Measurements from ENCODE around the gene NPLOC4.

The NPLOC4 gene

DNA sequence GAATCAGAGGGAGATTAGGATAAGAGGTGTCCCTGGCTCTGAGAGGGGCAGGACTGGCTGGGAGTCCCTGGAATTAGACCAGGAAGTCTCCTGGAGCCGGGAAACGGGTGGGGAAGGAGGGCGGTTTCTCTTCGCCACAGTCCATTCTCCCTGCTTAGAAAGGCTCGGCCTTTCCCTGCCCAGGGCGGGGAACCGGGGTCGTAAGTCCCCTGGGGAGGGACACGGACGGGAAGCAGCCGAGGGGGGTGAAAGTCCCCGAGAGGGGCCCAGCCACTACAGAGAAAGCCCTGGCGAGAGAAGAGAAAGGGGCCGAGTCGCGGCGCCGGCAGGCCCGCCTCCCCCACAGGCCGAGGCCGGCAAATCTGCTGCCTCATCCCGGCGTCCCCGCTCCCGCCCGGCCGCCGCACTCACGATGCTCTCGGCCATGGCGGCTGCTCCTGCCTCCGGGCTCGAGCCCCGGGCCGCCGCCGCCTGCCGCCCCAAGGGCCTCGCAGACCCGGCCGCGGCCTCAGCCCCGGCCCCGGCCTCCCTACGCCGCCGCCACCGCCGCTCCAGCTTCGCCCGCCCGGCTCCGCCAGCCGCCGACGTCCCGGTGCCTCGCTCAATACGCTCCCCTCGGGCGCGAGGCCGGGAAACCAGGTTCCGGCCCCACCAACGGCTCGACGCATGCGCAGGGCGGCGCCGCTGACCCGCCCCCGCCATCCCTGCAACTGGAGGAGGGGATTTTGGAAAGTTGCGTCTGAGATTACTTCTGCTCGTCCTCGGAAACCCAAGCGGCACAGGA is at the start of gene NPLOC4, which contains the start of gene TSPAN10:
NPLOC4 (minus strand) TSS at position 608 of the 784 bp plus-strand sequence; CDS start at position 426, 182 bp downstream.
TSPAN10 (plus strand) TSS at position 692 of the 784 bp plus-strand sequence. CDS start 5,217 bp downstream, outside the sequence.
- ChIA-PET CTCF (no interaction called here), POLR2A (interaction anchor here (0.6 to 2.0 kb wide), 10 partner anchors 19 to 414 kb away, joined by 3 to 6 read pairs (median 4); partner anchors contain the start of genes ARL16, CCDC137, CEP131 and HGS)
- Histone ChIP-seq H3K4me1 (ENCODE audit: control insufficient read depth, insufficient read depth, low read length) (peaks cover 9% of the 10 kb centered on the region; the same call in 1 of the 2 replicates), H3K27ac (ENCODE audit: extremely low read depth, low read depth, low read length) (peak within 1 kb of the TSS; percentile 98), H3K36me3 (ENCODE audit: control insufficient read depth in 2 of 2, insufficient read depth in 1 of 2, low read length in 2 of 2) (peaks cover 6 to 9% of the 10 kb centered on the region in 2 experiments), H3K9me3 (ENCODE audit: control insufficient read depth, insufficient read depth, low read depth, low read length) (no peaks in the 10 kb centered on the region), H3K4me3 (ENCODE audit: low read depth, low read length) (peak within 1 kb of the TSS; percentile 83)
- 0 out of 2 replicates have a peak, but pooled peaks have one; percentile 12 for TF ChIP-seq ZNF518A (tag by site-specific recombination; conservative IDR thresholded peaks at IDR 0.05; ENCODE audit: low read depth)
- TF ChIP-seq PATZ1 (tag by site-specific recombination; IDR thresholded peaks at IDR 0.05) = peak; percentile 59
- 0 out of 2 replicates have a peak, but pooled peaks have one; percentile 34 for TF ChIP-seq ZBTB20 (tag by site-specific recombination; IDR thresholded peaks at IDR 0.05)
- TF ChIP-seq SP3 (tag by site-specific recombination; IDR thresholded peaks at IDR 0.05) = peak; percentile 69
- TF ChIP-seq ZNF324 (tag by site-specific recombination; IDR thresholded peaks at IDR 0.05) = no peak
- peak; percentile 80 for TF ChIP-seq KLF17 (tag by site-specific recombination; IDR thresholded peaks at IDR 0.05)
- TF ChIP-seq KLF8 (tag by site-specific recombination; IDR thresholded peaks at IDR 0.05) = peak; percentile 77
- TF ChIP-seq PRDM10 (tag by site-specific recombination; IDR thresholded peaks at IDR 0.05) = peak; percentile 69
- peak; percentile 91 for TF ChIP-seq ZNF366 (tag by site-specific recombination; conservative IDR thresholded peaks at IDR 0.05)
- TF ChIP-seq, protein P1, sequence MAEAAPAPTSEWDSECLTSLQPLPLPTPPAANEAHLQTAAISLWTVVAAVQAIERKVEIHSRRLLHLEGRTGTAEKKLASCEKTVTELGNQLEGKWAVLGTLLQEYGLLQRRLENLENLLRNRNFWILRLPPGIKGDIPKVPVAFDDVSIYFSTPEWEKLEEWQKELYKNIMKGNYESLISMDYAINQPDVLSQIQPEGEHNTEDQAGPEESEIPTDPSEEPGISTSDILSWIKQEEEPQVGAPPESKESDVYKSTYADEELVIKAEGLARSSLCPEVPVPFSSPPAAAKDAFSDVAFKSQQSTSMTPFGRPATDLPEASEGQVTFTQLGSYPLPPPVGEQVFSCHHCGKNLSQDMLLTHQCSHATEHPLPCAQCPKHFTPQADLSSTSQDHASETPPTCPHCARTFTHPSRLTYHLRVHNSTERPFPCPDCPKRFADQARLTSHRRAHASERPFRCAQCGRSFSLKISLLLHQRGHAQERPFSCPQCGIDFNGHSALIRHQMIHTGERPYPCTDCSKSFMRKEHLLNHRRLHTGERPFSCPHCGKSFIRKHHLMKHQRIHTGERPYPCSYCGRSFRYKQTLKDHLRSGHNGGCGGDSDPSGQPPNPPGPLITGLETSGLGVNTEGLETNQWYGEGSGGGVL (tag by site-specific recombination; IDR thresholded peaks at IDR 0.05) = no peak
- TF ChIP-seq PRDM1 (tag by site-specific recombination; IDR thresholded peaks at IDR 0.05) = peak; percentile 91
- peak; percentile 66; the same call in 1 of the 2 replicates for TF ChIP-seq ZNF76 (tag by site-specific recombination; IDR thresholded peaks at IDR 0.05; ENCODE audit: borderline replicate concordance, low read depth)
- no peak for TF ChIP-seq ZNF19 (tag by site-specific recombination; IDR thresholded peaks at IDR 0.05; ENCODE audit: low read depth)
- TF ChIP-seq ZNF121 (tag by site-specific recombination; IDR thresholded peaks at IDR 0.05) = no peak
- TF ChIP-seq SP2 (tag by site-specific recombination; IDR thresholded peaks at IDR 0.05) = peak; percentile 54
- peak; percentile 94 for TF ChIP-seq PBX3 (CRISPR knock-in tag; IDR thresholded peaks at IDR 0.05)
- no peak for TF ChIP-seq ZNF404 (tag by site-specific recombination; IDR thresholded peaks at IDR 0.05)
- no peak for TF ChIP-seq CTCF (tag by site-specific recombination; IDR thresholded peaks at IDR 0.05)
- peak; percentile 77; the same call in 1 of the 2 replicates for TF ChIP-seq ZNF561 (tag by site-specific recombination; IDR thresholded peaks at IDR 0.05; ENCODE audit: borderline replicate concordance)

Measured in HEK293 (cell line).